Caco-2 (cell line): Measurements from ENCODE around the gene WRAP73. TPM values are rescaled to one million over a fixed set of nuclear protein-coding genes. Genes with fewer than 3 reads are reported as not detected.

ENCODE experiments used
- BruUV-seq: library from RNA; stranded (reverse); fragments of 400-500 nt; replicated peaks from 2 replicates; lab custom pipeline; 2021; lab: Mats Ljungman, UMichigan
- CTCF ChIA-PET: fragments of 300-600 bp; sonication (Branson Sonifier 250); formaldehyde crosslinking; loops from one replicate; lab custom pipeline; 2022; ENCODE audit warnings: antibody characterized with exemption; lab: Charles Lee
- POLR2A ChIA-PET: fragments of 300-600 bp; sonication (Branson Sonifier 250); formaldehyde crosslinking; loops from one replicate; lab custom pipeline; 2022; ENCODE audit warnings: antibody characterized with exemption; lab: Charles Lee
- DNase-seq, 2 experiments: peaks; one replicate each; pipeline versions ENCODE4 v3.0.0 to v3.0.0-alpha.2; 2020 to 2022
- H3K27me3 ChIP-seq: replicated peaks from 2 replicates; pipeline ENCODE4 v1.6.0; 2011; ENCODE audit warnings: low read length; ENCODE audit not compliant: control insufficient read depth, insufficient read depth
- H3K36me3 ChIP-seq: 2 replicates; pipeline ENCODE4 v1.5.1; 2011; ENCODE audit warnings: low read length; ENCODE audit not compliant: control insufficient read depth, insufficient read depth
- H3K4me1 ChIP-seq: fragments of 250-450 bp; sonication (Bioruptor Pico); 2 replicates; pipeline ENCODE4 v1.5.1; 2020; ENCODE audit warnings: mild to moderate bottlenecking
- H3K4me3 ChIP-seq: 2 replicates; pipeline ENCODE4 v1.5.1; 2011; ENCODE audit warnings: low read depth, mild to moderate bottlenecking, control low read depth, low read length
- H3K9me3 ChIP-seq: fragments of 250-450 bp; sonication (Bioruptor Pico); 2 replicates; pipeline ENCODE4 v1.5.1; 2020; ENCODE audit warnings: mild to moderate bottlenecking, moderate library complexity
- H3K27ac Mint-ChIP-seq: one replicate; pipeline ENCODE4 v1.8.0; 2022; ENCODE audit warnings: mixed read lengths; ENCODE audit not compliant: unreplicated experiment
- H3K27me3 Mint-ChIP-seq: one replicate; pipeline ENCODE4 v1.8.0; 2022; ENCODE audit warnings: mixed read lengths; ENCODE audit not compliant: insufficient read depth, unreplicated experiment
- H3K36me3 Mint-ChIP-seq: one replicate; pipeline ENCODE4 v1.8.0; 2022; ENCODE audit warnings: mild to moderate bottlenecking, mixed read lengths; ENCODE audit not compliant: insufficient read depth, unreplicated experiment
- H3K4me1 Mint-ChIP-seq: one replicate; pipeline ENCODE4 v1.8.0; 2022; ENCODE audit warnings: low read depth, mixed read lengths; ENCODE audit not compliant: unreplicated experiment
- H3K4me3 Mint-ChIP-seq: one replicate; pipeline ENCODE4 v1.8.0; 2022; ENCODE audit warnings: mild to moderate bottlenecking, moderate library complexity, mixed read lengths; ENCODE audit not compliant: unreplicated experiment
- H3K9me3 Mint-ChIP-seq: one replicate; pipeline ENCODE4 v1.8.0; 2022; ENCODE audit warnings: mixed read lengths; ENCODE audit not compliant: unreplicated experiment
- intact Hi-C: fragments of 100-400 bp; cut with micrococcal nuclease; formaldehyde crosslinking; loops from one replicate; pipeline ENCODE4 v1.10.0; 2022; ENCODE audit not compliant: unreplicated experiment
- total RNA-seq: library from RNA; stranded (reverse); gene quantifications from 2 replicates; pipeline ENCODE4 v1.2.3, GENCODE V29; 2022
- TF ChIP-seq, protein P1 (sequence below), 2 experiments: fragments of 200-600 bp in 1 of 2; IDR thresholded peaks; 1 replicate in 1 of 2; 2 replicates in 1 of 2; pipeline versions ENCODE4 v1.5.1 to v1.8.0; 2011 to 2022; ENCODE audit warnings: antibody characterized with exemption in 1 of 2, control low read depth in 1 of 2, inconsistent platforms in 1 of 2, low read depth in 1 of 2, low read length in 1 of 2, mild to moderate bottlenecking in 1 of 2, moderate library complexity in 1 of 2; ENCODE audit not compliant: insufficient read depth in 1 of 2, severe bottlenecking in 1 of 2, unreplicated experiment in 1 of 2

The WRAP73 gene
- total RNA-seq, 1 experiment from 2014 or later = 31.6 TPM

DNA sequence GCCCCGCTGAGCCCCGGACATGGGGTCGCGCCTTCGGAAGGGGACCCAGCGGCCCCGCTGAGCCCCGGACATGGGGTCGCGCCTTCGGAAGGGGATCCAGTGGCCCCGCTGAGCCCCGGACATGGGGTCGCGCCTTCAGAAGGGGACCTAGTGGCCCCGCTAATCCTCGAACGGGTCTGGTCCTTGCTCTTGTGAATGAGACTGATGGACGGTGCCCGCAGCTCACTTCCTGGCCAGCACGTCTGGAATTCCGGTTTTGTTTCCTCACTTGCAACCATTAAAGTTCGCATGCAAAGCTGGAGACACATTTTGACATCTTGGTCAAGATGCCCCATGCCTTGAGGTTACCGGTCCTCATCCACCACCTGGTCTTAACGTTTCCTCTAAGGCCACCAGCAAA lies 5.6 kb downstream of the WRAP73 start:
- Mint-ChIP-seq H3K27me3 (no peaks in the 10 kb centered on the region), H3K4me3 (no peak overlapping the region), H3K9me3 (no peaks in the 10 kb centered on the region), H3K4me1 (no peaks in the 10 kb centered on the region), H3K36me3 (peaks cover 18% of the 10 kb centered on the region), H3K27ac (no peak overlapping the region)
- Histone ChIP-seq H3K36me3 (no peaks in the 10 kb centered on the region; the same call in 1 of the 2 replicates), H3K9me3 (no peaks in the 10 kb centered on the region), H3K27me3 (no peaks in the 10 kb centered on the region), H3K4me1 (no peaks in the 10 kb centered on the region), H3K4me3 (no peak overlapping the region)
- CTCF ChIA-PET = no interaction called here
- TF ChIP-seq, protein P1, sequence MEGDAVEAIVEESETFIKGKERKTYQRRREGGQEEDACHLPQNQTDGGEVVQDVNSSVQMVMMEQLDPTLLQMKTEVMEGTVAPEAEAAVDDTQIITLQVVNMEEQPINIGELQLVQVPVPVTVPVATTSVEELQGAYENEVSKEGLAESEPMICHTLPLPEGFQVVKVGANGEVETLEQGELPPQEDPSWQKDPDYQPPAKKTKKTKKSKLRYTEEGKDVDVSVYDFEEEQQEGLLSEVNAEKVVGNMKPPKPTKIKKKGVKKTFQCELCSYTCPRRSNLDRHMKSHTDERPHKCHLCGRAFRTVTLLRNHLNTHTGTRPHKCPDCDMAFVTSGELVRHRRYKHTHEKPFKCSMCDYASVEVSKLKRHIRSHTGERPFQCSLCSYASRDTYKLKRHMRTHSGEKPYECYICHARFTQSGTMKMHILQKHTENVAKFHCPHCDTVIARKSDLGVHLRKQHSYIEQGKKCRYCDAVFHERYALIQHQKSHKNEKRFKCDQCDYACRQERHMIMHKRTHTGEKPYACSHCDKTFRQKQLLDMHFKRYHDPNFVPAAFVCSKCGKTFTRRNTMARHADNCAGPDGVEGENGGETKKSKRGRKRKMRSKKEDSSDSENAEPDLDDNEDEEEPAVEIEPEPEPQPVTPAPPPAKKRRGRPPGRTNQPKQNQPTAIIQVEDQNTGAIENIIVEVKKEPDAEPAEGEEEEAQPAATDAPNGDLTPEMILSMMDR (IDR thresholded peaks at IDR 0.05; ENCODE audit: insufficient read depth in 1 of 2, low read depth in 1 of 2, low read length in 1 of 2, severe bottlenecking in 1 of 2, unreplicated experiment in 1 of 2) = no peak
- POLR2A ChIA-PET = no interaction called here
- no peak for DNase-seq
- no TSS peak for BruUV-seq
- intact Hi-C loops = no loop called here

DNA sequence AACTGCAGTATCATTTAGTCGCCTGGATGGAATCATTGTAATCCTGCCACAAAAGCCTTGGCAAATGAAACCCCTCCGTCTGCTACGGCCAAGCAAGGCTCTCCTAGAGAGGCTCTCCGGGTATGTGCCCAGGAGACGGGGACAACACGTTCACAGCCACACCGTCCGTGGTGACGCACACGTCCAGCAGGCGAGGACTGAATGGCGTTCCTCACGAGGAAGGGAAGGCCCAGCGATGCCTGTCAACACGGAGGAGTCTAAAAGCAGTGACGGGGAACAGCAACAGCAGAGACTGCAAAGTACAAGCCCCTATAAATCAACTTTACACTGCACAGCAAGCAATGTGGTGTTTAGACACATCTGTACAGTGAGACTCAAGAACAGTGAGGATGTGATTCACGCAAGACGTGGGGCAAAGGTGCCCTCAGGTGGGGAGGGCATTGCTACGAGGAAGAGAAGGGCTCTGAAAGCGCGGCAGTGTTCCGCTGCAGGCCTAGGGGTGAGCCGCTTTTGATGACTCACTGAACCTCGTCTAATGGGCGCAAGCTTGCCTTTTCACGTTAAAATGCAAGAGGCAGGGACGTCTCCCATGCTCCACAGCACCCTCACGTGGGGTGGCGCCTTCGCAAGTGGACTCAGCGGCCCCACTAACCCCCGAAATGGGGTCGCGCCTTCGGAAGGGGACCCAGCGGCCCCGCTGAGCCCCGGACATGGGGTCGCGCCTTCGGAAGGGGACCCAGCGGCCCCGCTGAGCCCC lies 6.8 kb downstream of the WRAP73 start:
- no peaks in the 10 kb centered on the region for H3K9me3 Mint-ChIP-seq
- no peaks in the 10 kb centered on the region for H3K27me3 Mint-ChIP-seq
- no peaks in the 10 kb centered on the region for H3K27me3 ChIP-seq
- no peaks in the 10 kb centered on the region for H3K4me1 ChIP-seq
- no peak overlapping the region for H3K4me3 Mint-ChIP-seq
- intact Hi-C loops = no loop called here
- no peaks in the 10 kb centered on the region for H3K9me3 ChIP-seq
- CTCF ChIA-PET = no interaction called here
- no peak for DNase-seq
- TF ChIP-seq, protein P1 (IDR thresholded peaks at IDR 0.05; ENCODE audit: insufficient read depth in 1 of 2, low read depth in 1 of 2, low read length in 1 of 2, severe bottlenecking in 1 of 2, unreplicated experiment in 1 of 2) = no peak
- no peak overlapping the region for H3K4me3 ChIP-seq
- POLR2A ChIA-PET = no interaction called here
- H3K36me3 Mint-ChIP-seq = peaks cover 18% of the 10 kb centered on the region
- no peaks in the 10 kb centered on the region; the same call in 1 of the 2 replicates for H3K36me3 ChIP-seq
- BruUV-seq = no TSS peak
- H3K27ac Mint-ChIP-seq = no peak overlapping the region
- no peaks in the 10 kb centered on the region for H3K4me1 Mint-ChIP-seq

DNA sequence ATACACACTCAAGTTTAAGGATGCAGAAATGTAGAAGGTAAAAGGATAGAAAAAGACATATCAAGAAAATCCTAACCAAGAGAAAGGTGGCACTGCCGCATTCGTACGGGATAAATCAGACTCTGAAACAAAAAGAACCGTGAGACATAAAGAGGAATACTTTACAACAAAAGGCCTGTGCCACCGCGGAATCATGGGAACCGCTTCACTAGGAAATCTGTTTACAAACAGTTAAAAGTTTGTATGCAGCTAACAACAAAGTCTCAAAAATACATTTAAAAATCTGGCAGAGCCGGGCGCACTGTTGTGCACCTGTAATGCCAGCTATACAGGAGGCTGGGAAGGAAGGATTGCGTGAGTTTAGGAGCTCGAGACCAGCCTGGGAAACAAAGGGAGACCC lies 8.1 kb downstream of the WRAP73 start:
- CTCF ChIA-PET = no interaction called here
- POLR2A ChIA-PET = no interaction called here

More for the DNA sequence above, 8.1 kb downstream of the WRAP73 start:
- no peaks in the 10 kb centered on the region for H3K4me1 ChIP-seq
- no peaks in the 10 kb centered on the region for H3K9me3 ChIP-seq
- Mint-ChIP-seq H3K9me3 (no peaks in the 10 kb centered on the region), H3K4me1 (no peaks in the 10 kb centered on the region), H3K27me3 (no peaks in the 10 kb centered on the region), H3K4me3 (no peak overlapping the region), H3K36me3 (peaks cover 18% of the 10 kb centered on the region), H3K27ac (no peak overlapping the region)
- no TSS peak for BruUV-seq
- no peaks in the 10 kb centered on the region; the same call in 1 of the 2 replicates for H3K36me3 ChIP-seq
- H3K27me3 ChIP-seq = no peaks in the 10 kb centered on the region
- TF ChIP-seq, protein P1 (IDR thresholded peaks at IDR 0.05; ENCODE audit: insufficient read depth in 1 of 2, low read depth in 1 of 2, low read length in 1 of 2, severe bottlenecking in 1 of 2, unreplicated experiment in 1 of 2) = no peak
- no peak for DNase-seq
- no peak overlapping the region for H3K4me3 ChIP-seq
- intact Hi-C loops = no loop called here
